ENCODE results near the gene RASA4. TPM values are rescaled to one million over a fixed set of nuclear protein-coding genes. Genes with fewer than 3 reads are reported as not detected.
"Not testable (repeated sequence)": the region's sequence is repeated elsewhere in the genome, so short reads cannot be mapped to it uniquely, and the experiment has no call there.

Gene RASA4
- total RNA-seq, 1 donor from 2014 or later: 9.9 TPM

DNA sequence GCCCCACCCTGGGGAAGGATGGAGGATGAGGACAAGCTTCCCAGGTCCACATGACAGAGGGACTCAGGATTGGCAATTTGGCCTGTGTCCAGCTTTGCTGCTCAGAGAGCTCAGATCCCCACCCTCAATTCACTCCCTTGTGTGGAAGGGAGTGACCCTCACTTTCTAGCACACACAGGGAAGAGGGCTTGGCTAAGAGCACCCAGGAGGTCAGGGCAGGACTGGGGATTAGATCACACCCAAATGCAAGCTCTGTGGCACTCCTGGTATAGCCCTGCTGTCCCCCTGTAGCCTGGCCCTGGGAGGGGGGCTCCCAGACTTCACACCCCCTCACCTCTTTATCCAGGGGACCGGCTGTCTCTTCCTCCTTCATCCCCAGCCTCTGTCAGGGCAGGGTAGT is 72.2 kb downstream of the RASA4 start:
- not testable (repeated sequence) for DNase-seq (ENCODE audit: low spot score)

DNA sequence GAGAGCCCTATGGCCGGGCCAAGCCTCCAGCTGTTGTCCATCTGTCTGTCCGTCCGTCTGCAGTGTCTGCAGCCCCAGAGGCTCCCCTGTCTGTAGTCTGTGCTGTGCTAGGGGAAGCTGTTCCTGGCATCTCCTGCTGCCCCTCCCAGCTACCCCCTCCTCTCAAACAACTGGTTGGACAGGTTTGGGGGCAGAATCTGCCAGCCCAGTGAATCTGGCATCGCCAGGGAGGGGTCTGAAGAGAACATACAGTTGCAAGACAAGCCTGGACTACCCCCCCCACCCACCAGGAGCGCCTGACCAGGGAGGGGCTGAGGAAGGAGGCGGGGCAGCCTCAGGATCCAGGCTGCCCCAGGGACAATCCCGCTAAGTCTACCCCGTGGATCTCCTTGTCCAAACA is 73.0 kb downstream of the RASA4 start, which contains the start of gene UPK3BL2:
TSS of gene UPK3BL2 (minus strand) at position 101 of the 400 bp plus-strand sequence. CDS start at position 41, 60 bp downstream.
- not testable (repeated sequence) for DNase-seq (ENCODE audit: low spot score)

DNA sequence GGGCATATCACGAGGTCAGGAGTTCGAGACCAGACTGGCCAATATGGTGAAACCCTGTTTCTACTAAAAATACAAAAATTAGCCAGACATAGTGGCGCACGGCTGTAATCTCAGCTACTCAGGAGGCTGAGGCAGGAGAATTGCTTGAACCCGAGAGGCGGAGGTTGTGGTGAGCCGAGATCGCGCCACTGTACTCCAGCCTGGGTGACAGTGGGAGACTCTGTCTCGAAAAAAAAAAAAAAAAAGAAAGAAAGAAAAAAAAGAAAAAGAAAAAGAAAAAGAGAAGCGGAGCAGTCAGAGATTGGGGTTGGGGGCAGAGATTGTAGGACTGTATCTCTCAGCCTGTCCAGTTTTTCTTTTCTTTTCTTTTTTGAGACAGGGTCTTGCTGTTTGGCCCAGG is 73.8 kb downstream of the RASA4 start:
- not testable (repeated sequence) for DNase-seq (ENCODE audit: low spot score)

DNA sequence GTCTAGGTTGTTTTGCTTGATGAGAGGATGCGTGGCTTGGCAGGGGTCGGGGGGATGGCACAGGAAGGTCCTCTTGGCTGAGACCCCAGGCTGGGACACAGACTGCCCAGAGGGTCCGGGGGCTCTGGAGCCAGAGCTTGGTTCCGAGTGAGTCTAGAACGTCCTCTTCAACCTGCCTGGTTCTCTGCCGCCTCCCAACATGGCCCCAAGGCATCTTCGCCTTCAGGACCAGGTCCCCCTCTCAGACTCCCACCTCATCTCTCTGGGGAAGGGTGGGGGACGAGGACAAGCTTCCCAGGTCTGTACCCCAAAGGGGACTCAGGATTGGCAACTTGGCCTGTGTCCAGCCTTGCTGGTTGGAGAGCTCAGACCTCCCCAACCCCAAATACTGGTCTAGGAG is 74.5 kb downstream of the RASA4 start:
- DNase-seq (ENCODE audit: low spot score): not testable (repeated sequence)

DNA sequence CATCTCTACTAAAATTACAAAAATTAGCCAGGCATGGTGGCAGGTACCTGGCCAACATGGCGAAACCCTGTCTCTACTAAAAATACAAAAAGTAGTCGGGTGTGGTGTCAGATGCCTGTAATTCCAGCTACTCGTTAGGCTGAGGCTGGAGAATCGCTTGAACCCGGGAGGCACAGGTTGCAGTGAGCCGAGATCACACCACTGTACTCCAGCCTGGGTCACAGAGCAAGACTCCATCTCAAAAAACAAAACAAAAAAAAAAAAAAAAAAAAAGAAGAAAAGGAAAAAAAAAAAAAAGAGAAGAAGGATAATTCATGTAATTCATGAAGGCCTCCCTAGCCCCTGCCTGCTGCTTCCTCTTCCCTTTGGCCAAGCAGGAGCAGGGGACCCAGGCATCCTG is 76.0 kb downstream of the RASA4 start:
- not testable (repeated sequence) for DNase-seq (ENCODE audit: low spot score)

DNA sequence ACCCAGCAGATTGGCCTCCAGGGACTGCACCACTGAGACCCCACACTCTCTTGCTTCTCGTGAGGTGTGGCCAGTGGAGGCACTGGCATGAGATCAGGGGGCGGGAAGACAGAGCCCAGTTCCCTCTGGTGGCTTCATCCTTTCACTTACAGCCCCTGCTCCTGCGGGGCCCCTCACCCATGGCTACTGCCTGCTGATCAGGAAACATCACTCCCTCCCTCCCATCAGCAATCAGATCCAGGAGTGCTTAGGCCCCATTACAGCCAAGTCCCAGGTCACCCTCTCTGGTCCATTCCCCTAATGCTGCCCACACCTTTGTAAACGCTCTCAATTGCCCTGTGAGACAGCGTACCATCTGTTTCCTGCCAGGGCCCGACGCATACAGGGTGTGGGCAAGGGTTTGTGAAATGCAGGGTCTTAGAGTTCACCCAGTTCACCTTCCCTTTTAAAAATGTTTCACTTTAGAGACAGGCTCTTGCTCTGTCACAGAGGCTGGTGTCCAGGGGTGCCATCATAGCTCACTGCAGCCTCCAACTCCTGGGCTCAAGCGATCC is 81.4 kb downstream of the RASA4 start:
- not testable (repeated sequence) for DNase-seq (ENCODE audit: low spot score)

DNA sequence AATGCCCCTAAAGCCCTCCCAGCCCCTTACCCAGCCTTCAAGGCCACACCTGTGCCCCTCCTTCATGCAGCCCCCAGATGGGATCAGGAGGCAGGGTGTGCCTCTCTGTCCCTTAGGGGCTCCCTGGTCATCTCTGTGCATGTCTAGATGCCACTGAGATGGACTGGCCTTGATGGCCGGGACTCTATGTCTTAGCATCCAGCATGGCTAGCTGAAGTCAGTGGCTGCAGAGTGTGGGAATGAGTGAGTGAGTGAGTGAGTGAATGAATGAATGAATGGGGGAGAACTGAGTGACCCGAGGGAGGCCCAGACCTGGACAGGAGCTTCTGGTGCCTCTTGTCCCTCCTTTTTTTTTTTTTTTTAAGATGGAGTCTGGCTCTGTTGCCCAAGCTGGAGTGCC is 84.4 kb downstream of the RASA4 start:
- DNase-seq (ENCODE audit: low spot score): not testable (repeated sequence)

DNA sequence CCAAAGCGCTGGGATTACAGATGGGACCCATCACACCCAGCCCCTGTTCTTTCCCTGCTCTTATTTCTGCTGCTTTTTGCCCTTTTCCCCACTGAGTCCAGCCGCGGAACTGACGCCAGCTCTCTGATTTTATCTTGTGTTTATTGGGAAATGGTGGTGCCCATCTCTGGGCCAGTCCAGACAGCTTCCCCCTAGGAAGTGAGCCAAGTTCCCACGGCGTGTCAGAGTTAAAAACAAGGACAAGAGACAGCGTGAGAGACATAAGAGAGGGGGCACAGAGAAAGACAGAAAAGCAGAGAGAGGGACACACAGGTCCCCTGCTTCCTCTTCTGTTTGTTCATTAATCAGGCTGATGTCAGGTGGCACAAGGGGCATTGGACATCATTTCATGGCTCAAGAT is 85.0 kb downstream of the RASA4 start:
- not testable (repeated sequence) for DNase-seq (ENCODE audit: low spot score)

DNA sequence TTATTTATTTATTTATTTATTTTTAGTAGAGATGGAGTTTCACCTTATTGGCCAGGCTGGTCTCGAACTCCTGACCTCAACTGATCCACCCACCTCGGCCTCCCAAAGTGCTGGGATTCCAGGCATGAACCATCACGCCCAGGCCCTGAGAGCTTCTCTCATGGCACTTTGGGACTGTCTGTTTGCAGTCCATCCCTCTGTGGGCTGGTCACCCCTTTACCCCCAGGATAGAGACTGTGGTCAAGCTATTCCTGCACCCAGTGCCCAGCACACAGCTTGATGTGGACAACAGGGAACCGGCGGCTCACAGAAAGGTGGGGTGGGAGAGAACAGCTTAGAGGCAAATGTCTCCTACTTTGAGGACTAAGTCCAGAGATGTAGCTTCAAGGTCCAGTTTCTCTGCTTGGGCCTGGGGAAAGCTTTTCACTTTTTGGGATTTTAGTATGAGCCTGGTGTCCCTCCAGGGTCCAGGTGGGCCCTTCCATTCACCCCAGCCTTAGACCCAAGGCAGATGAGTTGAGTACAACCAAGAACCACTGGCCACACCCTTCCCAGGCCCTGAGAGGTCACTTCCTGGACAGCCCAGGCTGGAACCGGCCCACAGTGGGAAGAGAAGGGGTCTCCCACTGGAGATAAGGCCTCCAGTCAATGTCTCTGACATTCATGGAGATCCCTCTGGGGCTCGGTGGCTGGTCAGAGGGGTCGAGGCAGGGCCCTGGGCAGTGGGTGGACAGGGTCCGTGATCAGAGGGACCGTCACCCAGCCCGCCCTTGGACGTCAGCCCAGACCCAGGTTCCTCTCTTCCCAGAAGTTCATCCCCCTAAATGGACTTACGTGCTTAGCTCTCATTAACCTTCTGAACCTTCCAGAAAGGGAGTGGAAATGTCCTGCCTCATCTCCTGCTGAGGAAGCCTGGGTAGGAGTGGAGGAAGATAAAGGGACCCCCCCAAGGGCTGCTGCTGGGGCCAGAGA is 88.4 kb downstream of the RASA4 start:
- DNase-seq (ENCODE audit: low spot score): not testable (repeated sequence)

DNA sequence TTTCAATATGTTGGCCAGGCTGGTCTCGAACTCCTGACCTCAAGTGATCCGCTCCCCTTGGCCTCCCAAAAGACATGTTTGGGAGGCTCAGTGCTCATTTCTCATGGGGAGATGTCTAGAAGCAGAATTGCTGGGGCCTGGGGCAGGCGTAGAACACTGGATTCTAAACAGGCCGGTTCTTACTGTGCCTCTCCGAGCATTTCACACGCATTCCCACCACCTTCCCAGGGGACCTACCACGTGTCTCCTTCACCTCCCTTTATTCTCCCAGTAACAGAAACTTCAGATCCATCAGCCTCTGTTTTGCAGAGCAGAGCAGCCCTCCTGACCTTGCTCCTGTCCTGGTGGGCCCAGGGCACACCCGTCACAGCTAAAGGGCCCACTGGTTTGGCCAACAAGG is 89.4 kb downstream of the RASA4 start:
- DNase-seq (ENCODE audit: low spot score): not testable (repeated sequence)

DNA sequence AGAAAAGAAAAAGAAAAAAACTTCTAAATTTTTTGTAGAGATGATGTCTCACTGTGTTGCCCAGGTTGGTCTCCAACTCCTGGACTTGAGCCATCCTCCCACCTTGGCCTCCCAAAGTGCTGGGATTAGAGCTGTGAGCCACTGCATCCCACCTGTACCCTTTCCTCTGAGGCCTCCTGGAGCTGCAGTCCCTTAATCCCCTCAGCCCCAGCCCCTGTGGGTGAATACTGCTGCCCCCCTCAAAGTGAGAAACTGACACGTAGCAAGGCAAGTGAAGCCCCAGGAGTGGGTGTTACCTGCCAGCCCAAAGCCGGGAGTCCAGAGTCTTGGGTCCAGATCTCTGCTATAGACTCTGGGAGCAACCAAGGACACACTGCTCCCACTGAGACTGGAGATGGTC is 91.8 kb downstream of the RASA4 start:
- DNase-seq (ENCODE audit: low spot score): not testable (repeated sequence)

Other genes starting within 250 kb of the RASA4 start
- gene PRKRIP1, start 220.4 kb downstream of the RASA4 start, total RNA-seq (ENCODE audit: insufficient read depth, low replicate concordance): 21.2 TPM
- 3.6 TPM for gene ORAI2, start 183.2 kb downstream of the RASA4 start, total RNA-seq (ENCODE audit: insufficient read depth, low replicate concordance)
- 32.0 TPM for gene ALKBH4, start 151.9 kb downstream of the RASA4 start, total RNA-seq (ENCODE audit: insufficient read depth, low replicate concordance)
- gene LRWD1, start 151.8 kb downstream of the RASA4 start, total RNA-seq (ENCODE audit: insufficient read depth, low replicate concordance): 14.0 TPM
- gene POLR2J, start 137.8 kb downstream of the RASA4 start, total RNA-seq (ENCODE audit: insufficient read depth, low replicate concordance): 5.5 TPM
- gene RASA4B, start 99.0 kb downstream of the RASA4 start, total RNA-seq (ENCODE audit: insufficient read depth, low replicate concordance): 1.4 TPM
- 21.9 TPM for gene UPK3BL2, start 73.1 kb downstream of the RASA4 start, total RNA-seq (ENCODE audit: insufficient read depth, low replicate concordance)
- gene SPDYE2, start 65.5 kb downstream of the RASA4 start, total RNA-seq (ENCODE audit: insufficient read depth, low replicate concordance): 2.6 TPM
- 27.0 TPM for gene POLR2J3, start 44.2 kb downstream of the RASA4 start, total RNA-seq (ENCODE audit: insufficient read depth, low replicate concordance)
- gene UPK3BL1, start 26.0 kb upstream of the RASA4 start, total RNA-seq (ENCODE audit: insufficient read depth, low replicate concordance): 142 TPM
- gene SPDYE2B, start 33.6 kb upstream of the RASA4 start, total RNA-seq (ENCODE audit: insufficient read depth, low replicate concordance): 2.6 TPM
- 6.0 TPM for gene POLR2J2, start 54.9 kb upstream of the RASA4 start, total RNA-seq (ENCODE audit: insufficient read depth, low replicate concordance)
- 39.5 TPM for gene FAM185A, start 132.2 kb upstream of the RASA4 start, total RNA-seq (ENCODE audit: insufficient read depth, low replicate concordance)